NCI-H2227 treated with DMSO at 0.1 percent for 48 hours (cell line): Measurements from ENCODE around the gene NUP188.
"Not testable (repeated sequence)": the region's sequence is repeated elsewhere in the genome, so short reads cannot be mapped to it uniquely, and the experiment has no call there.

Source experiments
- DNase-seq: peaks from one replicate; lab custom pipeline; 2025; lab: John Stamatoyannopoulos, UW

The NUP188 gene

GRCh38 chr9:128943832-128944620, 3.5 kb upstream of the NUP188 start:
- no peak for DNase-seq

GRCh38 chr9:128944966-128945365, 2.5 kb upstream of the NUP188 start:
- not testable (repeated sequence) for DNase-seq

- no peak for DNase-seq
Observed at GRCh38 chr9:128945798-128946501, 1.5 kb upstream of the NUP188 start.

GRCh38 chr9:128946571-128947276, 775 bp upstream of the NUP188 start:
- DNase-seq, result no peak

- DNase-seq, result no peak
Observed at GRCh38 chr9:128947277-128947526, 297 bp upstream of the NUP188 start.

GRCh38 chr9:128961403-128961802, 13.9 kb downstream of the NUP188 start:
- DNase-seq, result not testable (repeated sequence)

GRCh38 chr9:128969491-128969890, 22.0 kb downstream of the NUP188 start:
- no peak for DNase-seq

GRCh38 chr9:128972956-128973355, 25.5 kb downstream of the NUP188 start:
- DNase-seq, result no peak

GRCh38 chr9:128979111-128979510, 31.6 kb downstream of the NUP188 start:
- no peak for DNase-seq

GRCh38 chr9:128983536-128983935, 36.0 kb downstream of the NUP188 start:
- DNase-seq, result no peak

GRCh38 chr9:128986671-128987070, 39.2 kb downstream of the NUP188 start:
- DNase-seq, result no peak

- DNase-seq, result no peak
Observed at GRCh38 chr9:128987805-128988204, 40.3 kb downstream of the NUP188 start.

GRCh38 chr9:128992995-128993394, 45.5 kb downstream of the NUP188 start:
- DNase-seq, result no peak

GRCh38 chr9:128995791-128996190, 48.3 kb downstream of the NUP188 start:
- no peak for DNase-seq

GRCh38 chr9:128998462-128998861, 51.0 kb downstream of the NUP188 start:
- DNase-seq, result no peak

GRCh38 chr9:128999581-129000206, 52.2 kb downstream of the NUP188 start:
- no peak for DNase-seq

- no peak for DNase-seq
Observed at GRCh38 chr9:129001504-129002325, 54.2 kb downstream of the NUP188 start.

- no peak for DNase-seq
Observed at GRCh38 chr9:129002992-129003391, 55.5 kb downstream of the NUP188 start.

GRCh38 chr9:129004173-129004572, 56.7 kb downstream of the NUP188 start:
- not testable (repeated sequence) for DNase-seq

- DNase-seq, result no peak
Observed at GRCh38 chr9:129005336-129005997, 58.0 kb downstream of the NUP188 start.
